ENCODE results near the gene CDK5R1. TPM values are rescaled to one million over a fixed set of nuclear protein-coding genes. Genes with fewer than 3 reads are reported as not detected.
A peak's percentile ranks its signal among the peaks of the same experiment; 100 is the strongest.

Gene CDK5R1
- total RNA-seq, 1 experiment from 2014 or later: 9.9 TPM

DNA sequence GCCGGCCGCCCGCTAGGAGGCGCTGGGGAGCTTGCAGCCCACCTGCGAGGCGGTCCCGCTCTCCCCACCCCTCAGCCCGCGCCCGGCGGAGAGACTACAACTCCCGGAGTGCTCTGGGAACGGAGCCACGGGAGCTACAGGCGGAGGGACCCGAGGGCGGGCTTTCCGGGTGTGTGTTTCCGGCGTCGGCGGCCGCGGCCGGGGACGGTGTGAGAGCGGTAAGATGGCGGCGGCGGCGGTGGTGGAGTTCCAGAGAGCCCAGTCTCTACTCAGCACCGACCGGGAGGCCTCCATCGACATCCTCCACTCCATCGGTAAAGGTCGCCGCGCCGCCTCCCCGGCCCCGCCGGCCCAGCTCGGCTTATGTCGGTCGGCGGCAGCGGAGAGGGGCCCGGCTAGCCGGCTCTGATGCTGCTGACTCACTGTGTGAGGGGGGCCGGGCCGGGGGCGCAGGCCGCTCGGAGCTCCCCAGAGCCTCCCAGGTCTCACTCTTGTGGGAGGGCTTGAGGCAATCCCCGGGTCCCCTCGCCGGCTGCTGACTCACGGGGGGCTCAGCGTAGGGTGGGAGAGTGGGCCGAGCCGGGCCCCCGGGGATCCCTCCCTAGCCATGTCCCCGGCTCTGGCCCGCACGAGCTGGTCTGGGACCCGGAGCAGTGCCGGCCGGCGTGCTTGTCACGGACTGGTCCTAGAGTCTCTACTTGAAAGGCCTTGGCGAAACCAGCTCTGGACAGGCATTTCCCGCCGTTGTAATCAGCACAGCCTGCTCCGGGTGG lies 42.3 kb upstream of the CDK5R1 start, which contains the start of gene PSMD11:
PSMD11 (plus strand) TSS at position 210 of the 773 bp plus-strand sequence; CDS start at position 224, 14 bp downstream.
- Mint-ChIP-seq H3K36me3 (peaks cover 28% of the 10 kb centered on the region), H3K4me1 (peaks cover 19% of the 10 kb centered on the region), H3K27me3 (ENCODE audit: low read depth) (peaks cover 29% of the 10 kb centered on the region), H3K27ac (peak within 1 kb of the TSS; percentile 41), H3K4me3 (peak within 1 kb of the TSS; percentile 95), H3K9me3 (peaks cover 13% of the 10 kb centered on the region)
- CTCF ChIA-PET: interaction anchor here (0.5 to 2.5 kb wide), 68 partner anchors 11 to 543 kb away, joined by 3 to 41 read pairs (median 4); partner anchors contain the start of genes CDK5R1, LRRC37B, RHOT1 and UTP6
- ATAC-seq (peak; percentile 99), DNase-seq (ENCODE audit: low spot score) (peak; percentile 99)
- TF ChIP-seq, protein P1, sequence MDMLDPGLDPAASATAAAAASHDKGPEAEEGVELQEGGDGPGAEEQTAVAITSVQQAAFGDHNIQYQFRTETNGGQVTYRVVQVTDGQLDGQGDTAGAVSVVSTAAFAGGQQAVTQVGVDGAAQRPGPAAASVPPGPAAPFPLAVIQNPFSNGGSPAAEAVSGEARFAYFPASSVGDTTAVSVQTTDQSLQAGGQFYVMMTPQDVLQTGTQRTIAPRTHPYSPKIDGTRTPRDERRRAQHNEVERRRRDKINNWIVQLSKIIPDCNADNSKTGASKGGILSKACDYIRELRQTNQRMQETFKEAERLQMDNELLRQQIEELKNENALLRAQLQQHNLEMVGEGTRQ (CRISPR knock-in tag; IDR thresholded peaks at IDR 0.05): peak; percentile 59; the same call in 1 of the 2 replicates
- 0 out of 2 replicates have a peak, but pooled peaks have one; percentile 58 for TF ChIP-seq CREM (CRISPR knock-in tag; IDR thresholded peaks at IDR 0.05)
- no peak for TF ChIP-seq JAZF1 (CRISPR knock-in tag; IDR thresholded peaks at IDR 0.05)
- no peak for TF ChIP-seq TP53 (CRISPR knock-in tag; IDR thresholded peaks at IDR 0.05)
- peak; percentile 82 for TF ChIP-seq NFE2L1 (CRISPR knock-in tag; IDR thresholded peaks at IDR 0.05)
- peak; percentile 81; the same call in 1 of the 2 replicates for TF ChIP-seq SP1 (CRISPR knock-in tag; conservative IDR thresholded peaks at IDR 0.05)
- TF ChIP-seq, protein P2, sequence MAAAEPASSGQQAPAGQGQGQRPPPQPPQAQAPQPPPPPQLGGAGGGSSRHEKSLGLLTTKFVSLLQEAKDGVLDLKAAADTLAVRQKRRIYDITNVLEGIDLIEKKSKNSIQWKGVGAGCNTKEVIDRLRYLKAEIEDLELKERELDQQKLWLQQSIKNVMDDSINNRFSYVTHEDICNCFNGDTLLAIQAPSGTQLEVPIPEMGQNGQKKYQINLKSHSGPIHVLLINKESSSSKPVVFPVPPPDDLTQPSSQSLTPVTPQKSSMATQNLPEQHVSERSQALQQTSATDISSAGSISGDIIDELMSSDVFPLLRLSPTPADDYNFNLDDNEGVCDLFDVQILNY (CRISPR knock-in tag; IDR thresholded peaks at IDR 0.05): peak; percentile 58; the same call in 1 of the 2 replicates
- TF ChIP-seq, protein P3, sequence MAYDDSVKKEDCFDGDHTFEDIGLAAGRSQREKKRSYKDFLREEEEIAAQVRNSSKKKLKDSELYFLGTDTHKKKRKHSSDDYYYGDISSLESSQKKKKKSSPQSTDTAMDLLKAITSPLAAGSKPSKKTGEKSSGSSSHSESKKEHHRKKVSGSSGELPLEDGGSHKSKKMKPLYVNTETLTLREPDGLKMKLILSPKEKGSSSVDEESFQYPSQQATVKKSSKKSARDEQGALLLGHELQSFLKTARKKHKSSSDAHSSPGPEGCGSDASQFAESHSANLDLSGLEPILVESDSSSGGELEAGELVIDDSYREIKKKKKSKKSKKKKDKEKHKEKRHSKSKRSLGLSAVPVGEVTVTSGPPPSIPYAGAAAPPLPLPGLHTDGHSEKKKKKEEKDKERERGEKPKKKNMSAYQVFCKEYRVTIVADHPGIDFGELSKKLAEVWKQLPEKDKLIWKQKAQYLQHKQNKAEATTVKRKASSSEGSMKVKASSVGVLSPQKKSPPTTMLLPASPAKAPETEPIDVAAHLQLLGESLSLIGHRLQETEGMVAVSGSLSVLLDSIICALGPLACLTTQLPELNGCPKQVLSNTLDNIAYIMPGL (CRISPR knock-in tag; IDR thresholded peaks at IDR 0.05): peak; percentile 77
- peak; percentile 34; the same call in 1 of the 2 replicates for TF ChIP-seq ETV6 (CRISPR knock-in tag; IDR thresholded peaks at IDR 0.05)
- no peak for TF ChIP-seq ESRRA (CRISPR knock-in tag; IDR thresholded peaks at IDR 0.05; ENCODE audit: borderline replicate concordance)
- TF ChIP-seq, protein P4, sequence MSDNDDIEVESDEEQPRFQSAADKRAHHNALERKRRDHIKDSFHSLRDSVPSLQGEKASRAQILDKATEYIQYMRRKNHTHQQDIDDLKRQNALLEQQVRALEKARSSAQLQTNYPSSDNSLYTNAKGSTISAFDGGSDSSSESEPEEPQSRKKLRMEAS (CRISPR knock-in tag; IDR thresholded peaks at IDR 0.05): peak; percentile 13; the same call in 1 of the 2 replicates
- TF ChIP-seq, protein P5, sequence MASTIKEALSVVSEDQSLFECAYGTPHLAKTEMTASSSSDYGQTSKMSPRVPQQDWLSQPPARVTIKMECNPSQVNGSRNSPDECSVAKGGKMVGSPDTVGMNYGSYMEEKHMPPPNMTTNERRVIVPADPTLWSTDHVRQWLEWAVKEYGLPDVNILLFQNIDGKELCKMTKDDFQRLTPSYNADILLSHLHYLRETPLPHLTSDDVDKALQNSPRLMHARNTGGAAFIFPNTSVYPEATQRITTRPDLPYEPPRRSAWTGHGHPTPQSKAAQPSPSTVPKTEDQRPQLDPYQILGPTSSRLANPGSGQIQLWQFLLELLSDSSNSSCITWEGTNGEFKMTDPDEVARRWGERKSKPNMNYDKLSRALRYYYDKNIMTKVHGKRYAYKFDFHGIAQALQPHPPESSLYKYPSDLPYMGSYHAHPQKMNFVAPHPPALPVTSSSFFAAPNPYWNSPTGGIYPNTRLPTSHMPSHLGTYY (CRISPR knock-in tag; IDR thresholded peaks at IDR 0.05): no peak
- TF ChIP-seq, protein P6, sequence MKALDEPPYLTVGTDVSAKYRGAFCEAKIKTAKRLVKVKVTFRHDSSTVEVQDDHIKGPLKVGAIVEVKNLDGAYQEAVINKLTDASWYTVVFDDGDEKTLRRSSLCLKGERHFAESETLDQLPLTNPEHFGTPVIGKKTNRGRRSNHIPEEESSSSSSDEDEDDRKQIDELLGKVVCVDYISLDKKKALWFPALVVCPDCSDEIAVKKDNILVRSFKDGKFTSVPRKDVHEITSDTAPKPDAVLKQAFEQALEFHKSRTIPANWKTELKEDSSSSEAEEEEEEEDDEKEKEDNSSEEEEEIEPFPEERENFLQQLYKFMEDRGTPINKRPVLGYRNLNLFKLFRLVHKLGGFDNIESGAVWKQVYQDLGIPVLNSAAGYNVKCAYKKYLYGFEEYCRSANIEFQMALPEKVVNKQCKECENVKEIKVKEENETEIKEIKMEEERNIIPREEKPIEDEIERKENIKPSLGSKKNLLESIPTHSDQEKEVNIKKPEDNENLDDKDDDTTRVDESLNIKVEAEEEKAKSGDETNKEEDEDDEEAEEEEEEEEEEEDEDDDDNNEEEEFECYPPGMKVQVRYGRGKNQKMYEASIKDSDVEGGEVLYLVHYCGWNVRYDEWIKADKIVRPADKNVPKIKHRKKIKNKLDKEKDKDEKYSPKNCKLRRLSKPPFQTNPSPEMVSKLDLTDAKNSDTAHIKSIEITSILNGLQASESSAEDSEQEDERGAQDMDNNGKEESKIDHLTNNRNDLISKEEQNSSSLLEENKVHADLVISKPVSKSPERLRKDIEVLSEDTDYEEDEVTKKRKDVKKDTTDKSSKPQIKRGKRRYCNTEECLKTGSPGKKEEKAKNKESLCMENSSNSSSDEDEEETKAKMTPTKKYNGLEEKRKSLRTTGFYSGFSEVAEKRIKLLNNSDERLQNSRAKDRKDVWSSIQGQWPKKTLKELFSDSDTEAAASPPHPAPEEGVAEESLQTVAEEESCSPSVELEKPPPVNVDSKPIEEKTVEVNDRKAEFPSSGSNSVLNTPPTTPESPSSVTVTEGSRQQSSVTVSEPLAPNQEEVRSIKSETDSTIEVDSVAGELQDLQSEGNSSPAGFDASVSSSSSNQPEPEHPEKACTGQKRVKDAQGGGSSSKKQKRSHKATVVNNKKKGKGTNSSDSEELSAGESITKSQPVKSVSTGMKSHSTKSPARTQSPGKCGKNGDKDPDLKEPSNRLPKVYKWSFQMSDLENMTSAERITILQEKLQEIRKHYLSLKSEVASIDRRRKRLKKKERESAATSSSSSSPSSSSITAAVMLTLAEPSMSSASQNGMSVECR (CRISPR knock-in tag; IDR thresholded peaks at IDR 0.05; ENCODE audit: borderline replicate concordance): peak; percentile 51; the same call in 1 of the 2 replicates
- TF ChIP-seq GABPB1 (CRISPR knock-in tag; IDR thresholded peaks at IDR 0.05): peak; percentile 76
- TF ChIP-seq CREB1 (CRISPR knock-in tag; IDR thresholded peaks at IDR 0.05): no peak
- POLR2A ChIA-PET: interaction anchor here (0.9 to 1.7 kb wide), 6 partner anchors 10 to 217 kb away, joined by 3 to 8 read pairs (median 4); partner anchors contain the start of gene CDK5R1
